ENCODE measurements around the gene CARD9. TPM values are rescaled to one million over a fixed set of nuclear protein-coding genes. Genes with fewer than 3 reads are reported as not detected.
"Not testable (repeated sequence)": the region's sequence is repeated elsewhere in the genome, so short reads cannot be mapped to it uniquely, and the experiment has no call there.

CARD9 gene
- total RNA-seq, 2 experiments from 2014 or later, result 0.92 to 1.7 TPM

DNA sequence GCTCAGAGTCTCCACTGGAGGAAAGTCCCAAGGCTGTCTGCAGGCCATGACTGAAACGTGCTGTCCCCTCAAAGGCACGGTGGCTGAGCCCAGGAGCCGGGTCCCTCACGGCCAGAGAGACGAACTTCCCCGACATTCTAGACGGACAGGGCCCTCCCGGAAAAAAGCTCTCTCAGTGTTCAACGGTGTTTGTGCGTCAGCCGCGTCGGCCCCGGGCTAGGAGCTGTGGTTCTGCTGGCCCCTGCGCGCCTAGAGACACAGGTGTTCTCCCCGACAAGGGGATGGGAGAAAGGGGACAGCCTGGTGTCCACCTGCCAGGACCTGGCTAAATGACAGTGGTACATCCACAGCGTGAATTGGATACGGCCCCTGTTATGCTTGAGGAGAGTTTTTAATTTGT is 51.9 kb downstream of the CARD9 start:
- Histone ChIP-seq H3K79me2 (ENCODE audit: insufficient read depth, low read depth, low read length) (no peaks in the 10 kb centered on the region), H3K4me2 (ENCODE audit: low read length) (no peak overlapping the region), H3K4me3 (ENCODE audit: low read depth, low read length, poor library complexity, severe bottlenecking) (no peak overlapping the region), H3K9me2 (ENCODE audit: insufficient read depth, low read length) (no peaks in the 10 kb centered on the region), H3K4me1 (ENCODE audit: insufficient read depth, low read length, poor library complexity, severe bottlenecking) (no peaks in the 10 kb centered on the region), H3K36me3 (ENCODE audit: insufficient read depth, low read length) (no peaks in the 10 kb centered on the region), H4K20me1 (ENCODE audit: insufficient read depth, low read length) (no peaks in the 10 kb centered on the region), H3K9me3 (ENCODE audit: low read length) (0 out of 2 replicates have a peak, but pooled peaks cover under 1% of the 10 kb centered on the region), H2AFZ (ENCODE audit: low read length) (no peak overlapping the region), H3K27ac (ENCODE audit: low read depth, low read length, poor library complexity, severe bottlenecking) (no peak overlapping the region)
- no peak for TF ChIP-seq CTCF (conservative IDR thresholded peaks at IDR 0.05; ENCODE audit: low read length)
- TF ChIP-seq EZH2phosphoT487 (IDR thresholded peaks at IDR 0.05; ENCODE audit: borderline replicate concordance, low read depth, low read length), result no peak
- intact Hi-C loops (cut with micrococcal nuclease; ENCODE audit: unreplicated experiment), result no loop called here
- POLR2A ChIA-PET, result interaction anchor here (0.7 kb wide), 1 partner anchor 25 kb away, joined by 3 read pairs; no protein-coding TSS in a partner anchor
- BruUV-seq (replicated peaks), result no TSS peak
- DNase-seq (ENCODE audit: low spot score), result no peak
- CTCF ChIA-PET (ENCODE audit: unreplicated experiment), result no interaction called here

DNA sequence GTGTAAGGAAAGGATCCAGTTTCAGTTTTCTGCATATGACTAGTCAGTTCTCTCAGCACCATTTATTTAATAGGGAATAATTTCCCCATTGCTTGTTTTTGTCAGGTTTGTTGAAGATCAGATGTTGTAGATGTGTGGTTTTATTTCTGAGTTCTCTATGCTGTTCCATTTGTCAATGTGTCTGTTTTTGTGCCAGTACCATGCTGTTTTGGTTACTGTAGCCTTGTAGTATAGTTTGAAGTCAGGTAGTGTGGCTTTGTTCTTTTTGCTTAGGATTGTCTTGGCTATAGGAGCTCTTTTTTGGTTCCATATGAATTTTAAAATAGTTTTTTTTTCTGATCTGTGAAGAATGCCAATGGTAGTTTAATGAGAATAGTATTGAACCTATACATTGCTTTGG is 52.5 kb downstream of the CARD9 start:
- intact Hi-C loops (cut with micrococcal nuclease; ENCODE audit: unreplicated experiment); BruUV-seq (replicated peaks); CTCF ChIA-PET (ENCODE audit: unreplicated experiment); H3K4me1 ChIP-seq (ENCODE audit: insufficient read depth, low read length, poor library complexity, severe bottlenecking); POLR2A ChIA-PET; H4K20me1 ChIP-seq (ENCODE audit: insufficient read depth, low read length); H3K4me3 ChIP-seq (ENCODE audit: low read depth, low read length, poor library complexity, severe bottlenecking); H3K9me3 ChIP-seq (ENCODE audit: low read length); DNase-seq (ENCODE audit: low spot score); H3K4me2 ChIP-seq (ENCODE audit: low read length); H2AFZ ChIP-seq (ENCODE audit: low read length); H3K9me2 ChIP-seq (ENCODE audit: insufficient read depth, low read length); H3K79me2 ChIP-seq (ENCODE audit: insufficient read depth, low read depth, low read length); H3K36me3 ChIP-seq (ENCODE audit: insufficient read depth, low read length); H3K27ac ChIP-seq (ENCODE audit: low read depth, low read length, poor library complexity, severe bottlenecking): not testable (repeated sequence)

- POLR2A ChIA-PET, result interaction anchor here (0.6 kb wide), 1 partner anchor 539 kb away, joined by 3 read pairs; no protein-coding TSS in a partner anchor
- H3K4me2 ChIP-seq (ENCODE audit: low read length); H3K4me3 ChIP-seq (ENCODE audit: low read depth, low read length, poor library complexity, severe bottlenecking); BruUV-seq (replicated peaks); H3K36me3 ChIP-seq (ENCODE audit: insufficient read depth, low read length); H4K20me1 ChIP-seq (ENCODE audit: insufficient read depth, low read length); H3K4me1 ChIP-seq (ENCODE audit: insufficient read depth, low read length, poor library complexity, severe bottlenecking); intact Hi-C loops (cut with micrococcal nuclease; ENCODE audit: unreplicated experiment); H3K9me2 ChIP-seq (ENCODE audit: insufficient read depth, low read length); CTCF ChIA-PET (ENCODE audit: unreplicated experiment); H3K27ac ChIP-seq (ENCODE audit: low read depth, low read length, poor library complexity, severe bottlenecking); H3K79me2 ChIP-seq (ENCODE audit: insufficient read depth, low read depth, low read length); DNase-seq (ENCODE audit: low spot score); H2AFZ ChIP-seq (ENCODE audit: low read length): not testable (repeated sequence)
- 0 out of 2 replicates have a peak, but pooled peaks cover 11% of the 10 kb centered on the region for H3K9me3 ChIP-seq (ENCODE audit: low read length)
Measured at GRCh38 chr9:136319955-136320354, 53.5 kb downstream of the CARD9 start.

DNA sequence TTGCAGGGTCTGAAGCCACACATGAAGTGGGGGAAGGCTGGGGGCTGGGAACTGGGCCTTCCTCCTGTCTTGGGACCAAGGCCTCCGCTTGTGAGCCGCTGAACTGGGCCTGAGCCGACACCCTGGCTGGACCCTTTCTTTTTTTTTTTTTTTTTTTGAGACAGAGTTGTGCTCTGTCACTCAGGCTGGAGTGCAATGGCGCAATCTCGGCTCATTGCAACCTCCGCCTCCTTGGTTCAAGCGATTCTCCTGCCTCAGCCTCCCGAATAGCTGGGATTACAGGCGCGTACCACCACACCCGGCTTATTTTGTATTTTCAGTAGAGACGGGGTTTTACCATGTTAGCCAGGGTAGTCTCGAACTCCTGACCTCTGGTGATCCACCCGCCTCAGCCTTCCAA is 54.2 kb downstream of the CARD9 start:
- H3K4me1 ChIP-seq (ENCODE audit: insufficient read depth, low read length, poor library complexity, severe bottlenecking); DNase-seq (ENCODE audit: low spot score); H3K4me3 ChIP-seq (ENCODE audit: low read depth, low read length, poor library complexity, severe bottlenecking); H3K4me2 ChIP-seq (ENCODE audit: low read length); intact Hi-C loops (cut with micrococcal nuclease; ENCODE audit: unreplicated experiment); H3K36me3 ChIP-seq (ENCODE audit: insufficient read depth, low read length); BruUV-seq (replicated peaks); H3K9me2 ChIP-seq (ENCODE audit: insufficient read depth, low read length); H3K79me2 ChIP-seq (ENCODE audit: insufficient read depth, low read depth, low read length); CTCF ChIA-PET (ENCODE audit: unreplicated experiment); H2AFZ ChIP-seq (ENCODE audit: low read length); H3K27ac ChIP-seq (ENCODE audit: low read depth, low read length, poor library complexity, severe bottlenecking); H4K20me1 ChIP-seq (ENCODE audit: insufficient read depth, low read length): not testable (repeated sequence)
- POLR2A ChIA-PET, result interaction anchor here (0.6 kb wide), 1 partner anchor 538 kb away, joined by 3 read pairs; no protein-coding TSS in a partner anchor
- H3K9me3 ChIP-seq (ENCODE audit: low read length), result peaks cover 16% of the 10 kb centered on the region; the same call in 1 of the 2 replicates

All from OCI-LY7 (cell line).